OCI-M1 (cell line): ENCODE data around the gene SNRPD3.
A peak's percentile ranks its signal among the peaks of the same experiment; 100 is the strongest.
"Not testable (repeated sequence)": the region's sequence is repeated elsewhere in the genome, so short reads cannot be mapped to it uniquely, and the experiment has no call there.

Source experiments
- DNase-seq: peaks from one replicate; lab custom pipeline; 2025; lab: John Stamatoyannopoulos, UW

SNRPD3 gene

DNA sequence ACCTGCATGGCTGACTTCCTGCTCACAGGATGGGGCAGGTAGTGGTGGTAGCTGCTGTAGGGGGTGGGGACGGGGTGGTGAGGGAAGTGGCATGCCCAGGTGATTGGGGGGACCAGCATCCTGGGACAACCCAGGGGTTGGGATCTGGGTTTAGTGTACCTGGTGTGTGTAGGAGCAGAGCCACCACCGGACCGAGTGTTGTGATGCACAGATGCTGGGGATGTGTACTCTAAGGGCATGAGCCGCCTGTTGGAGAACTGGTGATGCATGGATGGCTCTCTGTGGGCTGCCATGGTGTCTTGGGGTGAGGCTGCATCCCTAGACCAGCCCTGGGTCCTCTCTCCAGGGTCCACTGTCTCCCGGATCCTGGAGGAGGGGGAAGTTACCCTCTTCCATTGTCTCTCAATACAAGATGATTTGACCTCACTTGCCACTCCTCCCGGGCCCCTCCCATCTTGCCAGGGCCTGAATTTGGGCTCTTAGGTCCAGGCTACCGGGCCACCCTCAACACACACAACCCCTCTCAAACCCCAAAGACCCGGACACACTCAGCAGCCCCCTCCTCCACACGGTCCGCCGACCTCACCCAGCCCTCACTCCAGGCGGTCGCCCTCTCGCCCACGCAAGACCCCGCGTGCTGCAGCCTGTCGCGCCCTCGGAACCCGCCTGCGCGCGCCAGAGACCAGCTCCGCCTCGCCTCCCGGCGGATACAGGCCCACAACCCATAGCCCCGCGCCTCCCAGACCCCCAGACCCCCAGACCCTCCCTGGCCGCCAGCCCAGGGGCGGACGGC lies 36.5 kb downstream of the SNRPD3 start:
- peak; percentile 59 for DNase-seq

- DNase-seq = peak; percentile 94
These were observed 37.2 kb downstream of the SNRPD3 start, which contains the start of gene LRRC75B for GRCh38 chr22:24592851-24593558. TSS of gene LRRC75B (minus strand) at chr22:24593073. CDS start at chr22:24593039, 34 bp downstream.

GRCh38 chr22:24593559-24593835 lies 37.7 kb downstream of the SNRPD3 start:
- DNase-seq = not testable (repeated sequence)

DNA sequence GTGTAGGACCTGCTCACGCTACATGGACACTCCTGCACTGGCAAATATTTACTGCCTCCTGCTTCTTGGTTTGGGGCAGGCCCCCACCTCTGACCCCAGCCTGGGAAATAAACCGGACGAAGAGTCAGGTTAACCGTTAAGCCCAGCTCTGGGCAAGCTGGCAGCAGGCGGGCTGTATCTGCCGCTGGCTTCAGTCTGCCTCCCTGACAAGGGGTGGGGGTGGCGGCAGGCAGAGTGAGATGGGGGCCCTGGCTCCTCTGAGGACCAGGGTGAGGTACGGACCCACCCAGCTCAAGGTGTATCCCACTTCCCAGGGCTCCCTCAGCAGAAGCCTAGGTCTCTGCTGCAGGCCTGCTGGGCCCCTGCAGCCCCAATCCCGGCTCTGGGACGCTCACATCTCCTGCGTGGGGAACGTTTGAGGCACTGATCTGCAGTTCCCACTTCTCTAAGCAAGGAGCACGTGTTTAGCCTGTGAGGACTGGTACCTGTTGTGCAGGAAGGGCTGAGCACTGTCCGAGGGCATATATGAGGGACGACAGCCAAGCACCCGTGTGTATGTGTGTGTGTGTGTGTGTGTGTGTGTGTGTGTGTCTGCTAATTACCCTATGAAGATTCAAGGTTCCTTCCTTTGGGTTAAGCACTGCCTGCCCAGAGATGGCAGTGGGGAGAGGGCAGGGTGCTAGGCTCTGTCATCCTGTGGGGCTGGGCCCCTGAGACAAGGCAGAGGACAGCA lies 38.2 kb downstream of the SNRPD3 start:
- DNase-seq = no peak

- DNase-seq = no peak
These were observed 38.8 kb downstream of the SNRPD3 start for GRCh38 chr22:24594569-24595120.

GRCh38 chr22:24595228-24595627 lies 39.4 kb downstream of the SNRPD3 start:
- DNase-seq = no peak

DNA sequence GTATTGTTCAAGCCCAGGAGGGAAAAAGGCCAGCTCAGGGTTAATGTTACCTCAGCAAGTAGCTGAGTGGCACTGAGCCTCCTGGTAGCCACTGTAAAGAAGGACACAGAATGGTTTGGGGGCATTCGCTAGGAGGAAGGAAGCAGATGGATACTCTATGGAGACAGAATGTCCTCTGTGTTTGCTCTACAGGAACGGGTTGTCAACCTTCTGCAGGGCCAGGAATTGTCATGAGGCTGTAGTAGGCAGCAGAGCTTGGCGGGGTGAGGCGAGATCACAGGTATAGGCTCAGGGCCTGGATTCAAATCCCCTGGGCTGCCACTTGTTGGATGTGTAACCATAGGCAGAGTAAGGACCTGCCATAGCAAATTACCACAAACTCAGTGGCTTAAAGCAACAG lies 40.1 kb downstream of the SNRPD3 start:
- DNase-seq = no peak

- not testable (repeated sequence) for DNase-seq
These were observed 41.3 kb downstream of the SNRPD3 start for GRCh38 chr22:24597076-24597475.

- DNase-seq = no peak
These were observed 43.7 kb downstream of the SNRPD3 start for GRCh38 chr22:24599514-24599913.

DNA sequence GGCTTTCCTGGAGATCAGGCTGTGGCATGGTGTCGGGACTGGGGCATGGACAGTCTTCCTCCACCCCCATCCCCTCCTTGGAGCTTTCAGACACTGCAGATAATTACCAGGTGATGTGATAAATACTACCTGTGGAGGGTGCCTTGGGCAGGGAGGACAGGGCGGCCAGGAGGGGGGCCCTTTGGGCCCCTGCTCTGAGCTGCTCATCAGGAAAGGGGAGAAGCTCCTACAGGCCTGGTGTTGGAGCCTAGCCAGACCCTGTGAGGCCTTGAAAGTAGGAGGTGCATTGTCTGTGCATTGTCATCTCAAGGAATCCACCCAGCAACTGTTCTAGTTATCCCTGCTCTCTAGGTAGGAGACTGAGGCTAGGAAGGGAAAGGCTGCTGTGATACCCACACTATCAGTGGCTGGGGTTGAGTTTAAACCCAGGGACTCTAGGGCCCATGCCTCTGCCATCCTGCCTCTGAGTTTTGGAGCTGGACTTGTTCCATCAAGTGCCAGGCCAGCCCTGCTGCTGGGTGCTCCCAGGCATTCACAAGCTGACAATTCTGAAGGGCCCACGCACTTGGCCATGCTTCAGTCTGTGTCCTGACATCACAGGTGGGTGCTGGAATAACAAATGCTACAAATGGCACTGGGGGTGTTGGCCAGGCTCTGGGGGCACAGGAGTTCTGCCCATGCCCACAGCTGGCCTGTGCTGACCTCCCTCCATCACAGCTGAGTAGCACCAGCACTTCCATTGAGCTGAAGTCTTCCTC lies 44.3 kb downstream of the SNRPD3 start:
- not testable (repeated sequence) for DNase-seq

- no peak for DNase-seq
These were observed 45.7 kb downstream of the SNRPD3 start for GRCh38 chr22:24601217-24602104.

GRCh38 chr22:24602105-24602749 lies 46.4 kb downstream of the SNRPD3 start:
- DNase-seq = not testable (repeated sequence)

DNA sequence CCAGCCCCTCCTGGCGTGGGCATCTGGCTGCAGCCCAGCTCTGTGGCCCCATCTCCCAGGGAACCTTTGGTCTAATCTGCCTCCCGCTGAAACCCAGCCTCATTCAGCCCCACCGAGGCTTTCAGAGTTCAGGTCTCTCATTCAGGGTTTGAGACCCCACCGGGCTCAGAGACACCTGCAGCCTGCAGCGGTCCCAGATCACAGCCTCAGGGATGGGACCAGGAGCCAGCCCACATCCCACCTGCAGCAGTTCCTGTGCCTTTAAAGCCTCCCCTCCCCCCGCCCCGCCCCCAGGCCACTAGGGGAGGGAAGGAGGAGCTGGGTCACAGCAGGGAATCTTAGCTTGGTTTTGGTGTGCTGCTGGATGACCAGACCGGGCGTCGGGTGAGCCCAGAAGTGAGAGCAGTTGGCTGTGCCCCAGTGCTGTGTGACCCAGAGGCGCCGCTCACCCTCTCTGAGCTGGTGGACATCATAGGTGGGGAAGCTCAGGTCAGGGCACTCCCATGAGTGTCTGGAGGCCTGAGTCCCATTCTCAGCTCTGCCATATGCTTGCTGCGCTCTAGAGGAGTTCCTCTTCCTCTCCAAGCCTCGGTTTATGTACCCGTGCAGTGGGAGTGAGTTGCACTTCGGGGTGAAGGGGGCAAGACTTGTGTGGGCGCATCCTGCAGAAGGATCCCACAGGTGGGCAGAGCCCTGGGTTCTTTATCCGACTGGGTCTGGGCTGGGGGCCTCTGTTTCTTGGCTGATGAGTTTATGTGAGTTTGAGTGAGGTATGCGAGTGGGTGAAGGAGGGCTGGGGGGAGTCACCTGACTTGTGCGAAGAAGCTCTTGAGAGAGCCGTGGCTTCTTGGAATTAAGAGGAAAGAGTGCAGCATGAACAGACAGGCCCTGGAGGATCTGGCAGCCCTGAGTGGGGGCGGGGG lies 47.3 kb downstream of the SNRPD3 start, which contains the start of gene GGT1:
GGT1 (plus strand) TSS at position 347 of the 923 bp plus-strand sequence. CDS start 7,889 bp downstream, outside the sequence.
- DNase-seq = not testable (repeated sequence)

- DNase-seq = peak; percentile 81
These were observed 48.2 kb downstream of the SNRPD3 start for GRCh38 chr22:24603770-24604629.

DNA sequence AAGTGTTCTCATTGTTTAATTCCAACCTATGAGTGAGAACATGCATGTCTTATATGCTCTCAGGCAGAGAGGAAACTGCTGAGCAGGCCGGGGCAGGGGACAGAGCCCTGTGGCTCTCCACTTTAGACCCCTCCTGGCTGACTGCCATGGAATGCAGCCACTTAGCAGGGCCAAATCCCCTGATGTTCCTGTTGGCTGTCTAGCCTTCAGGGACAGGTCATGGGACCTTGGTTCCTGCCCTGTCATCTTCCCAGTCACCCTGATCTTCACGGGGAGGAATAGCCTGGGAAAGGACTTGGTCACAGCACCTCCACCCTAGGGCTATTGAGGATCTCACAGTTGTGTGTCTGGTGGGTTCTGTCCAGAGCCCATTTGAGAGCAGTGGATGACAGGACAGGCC lies 50.5 kb downstream of the SNRPD3 start:
- DNase-seq = peak; percentile 17

- peak; percentile 56 for DNase-seq
These were observed 51.7 kb downstream of the SNRPD3 start for GRCh38 chr22:24607429-24607983.

- not testable (repeated sequence) for DNase-seq
These were observed 52.5 kb downstream of the SNRPD3 start for GRCh38 chr22:24608327-24608726.

DNA sequence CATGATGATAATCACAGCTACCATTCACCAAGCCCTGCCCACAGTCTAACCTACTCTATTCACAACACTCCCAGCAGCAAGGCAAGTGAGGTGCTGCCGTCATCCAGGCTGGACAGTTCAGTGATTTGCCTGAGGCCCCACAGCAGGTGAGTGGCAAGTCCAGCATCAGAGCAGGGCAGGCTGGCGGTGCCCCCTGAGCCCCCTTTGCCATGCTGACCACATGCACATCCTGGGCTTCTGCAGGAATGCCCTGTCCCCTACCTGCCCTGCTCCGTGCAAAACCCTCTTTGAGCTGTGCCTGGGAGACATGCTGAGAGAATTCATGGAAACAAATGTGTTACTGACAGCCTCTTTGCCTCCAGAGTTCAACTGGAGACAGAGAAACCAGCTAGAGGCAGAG lies 54.1 kb downstream of the SNRPD3 start:
- DNase-seq = not testable (repeated sequence)
